Raji (cell line): ENCODE data around the gene KCNAB1.

ENCODE experiments used
- POLR2A ChIP-seq: IDR thresholded peaks from 2 replicates; pipeline ENCODE4 v1.6.1; 2011; ENCODE audit warnings: low read depth, low read length, control low read depth; ENCODE audit not compliant: insufficient read depth

KCNAB1 gene

DNA sequence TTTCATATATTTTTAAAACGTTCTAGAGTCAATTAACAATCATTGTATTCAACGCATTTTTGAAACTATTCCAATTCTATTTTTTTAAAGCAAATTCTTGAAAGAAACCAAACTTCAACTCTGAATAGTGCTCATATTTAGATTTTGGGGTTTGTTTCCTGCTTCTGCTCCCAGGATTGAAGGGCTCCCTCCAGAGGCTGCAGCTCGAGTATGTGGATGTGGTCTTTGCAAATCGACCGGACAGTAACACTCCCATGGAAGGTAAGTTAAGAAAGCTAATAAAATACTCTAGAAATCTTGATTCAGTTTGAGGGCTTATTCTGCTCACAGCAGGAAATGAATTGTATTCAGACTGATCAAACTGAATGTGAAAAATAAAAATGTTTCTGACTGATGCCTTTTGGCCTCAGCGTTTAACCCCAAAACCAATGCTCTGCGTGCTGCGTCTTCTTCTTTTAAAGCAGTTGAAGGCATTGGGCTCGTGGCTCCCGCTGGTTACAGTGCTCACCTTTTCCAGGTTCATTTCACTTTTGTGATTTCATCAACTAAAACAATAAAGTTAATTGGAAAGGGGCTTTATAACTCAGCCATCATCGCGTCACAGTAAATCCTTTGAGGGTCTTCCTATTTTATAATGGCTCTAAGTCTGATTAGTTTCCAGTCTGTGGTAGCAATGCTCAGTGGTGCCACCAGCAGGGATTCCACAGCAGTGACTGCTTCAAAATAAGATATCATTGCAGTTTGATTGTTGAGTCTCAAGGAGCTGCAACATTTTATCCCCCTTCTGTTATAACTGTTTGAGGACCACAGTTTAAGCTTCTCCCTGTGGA, 354.4 kb downstream of the KCNAB1 start:
- TF ChIP-seq POLR2A, result no peak

DNA sequence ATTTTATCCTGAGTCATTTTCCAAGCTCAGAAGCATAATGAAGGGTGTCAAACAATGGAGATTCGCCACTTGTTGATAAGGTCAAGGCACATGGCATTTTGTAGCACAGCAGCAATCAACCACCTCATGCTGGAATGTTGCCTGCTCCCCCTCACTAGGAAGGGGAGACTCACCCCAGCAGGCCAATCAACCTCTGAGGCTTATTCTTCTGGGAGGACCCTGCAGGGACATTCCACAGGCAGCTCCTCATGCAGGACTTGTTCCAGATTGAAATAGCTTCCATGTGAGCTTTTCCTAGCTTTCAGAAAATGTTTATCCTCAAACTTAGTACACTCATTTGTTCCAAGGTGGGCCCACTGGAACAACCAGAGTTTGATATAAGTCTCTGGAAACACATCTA, 356.9 kb downstream of the KCNAB1 start:
- no peak for TF ChIP-seq POLR2A

DNA sequence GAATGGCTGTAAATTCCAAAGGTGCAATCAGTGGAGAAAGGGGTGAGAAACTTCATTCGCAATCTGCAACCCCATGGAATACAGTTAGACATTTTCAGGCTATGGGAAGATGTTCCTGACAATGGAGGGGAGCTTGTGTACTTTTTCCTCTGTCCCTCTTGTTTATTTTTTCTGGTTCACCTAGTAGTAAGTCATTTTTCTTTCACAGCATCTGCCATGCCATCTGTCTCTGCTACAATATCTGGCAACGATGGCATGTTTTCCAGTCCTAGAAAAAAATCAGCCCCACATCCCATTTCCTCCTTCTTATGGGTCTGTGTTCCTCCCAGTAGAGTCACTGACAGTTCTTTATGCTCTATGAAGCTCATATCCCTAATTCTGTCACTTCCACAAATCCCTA, 358.5 kb downstream of the KCNAB1 start:
- no peak for TF ChIP-seq POLR2A

DNA sequence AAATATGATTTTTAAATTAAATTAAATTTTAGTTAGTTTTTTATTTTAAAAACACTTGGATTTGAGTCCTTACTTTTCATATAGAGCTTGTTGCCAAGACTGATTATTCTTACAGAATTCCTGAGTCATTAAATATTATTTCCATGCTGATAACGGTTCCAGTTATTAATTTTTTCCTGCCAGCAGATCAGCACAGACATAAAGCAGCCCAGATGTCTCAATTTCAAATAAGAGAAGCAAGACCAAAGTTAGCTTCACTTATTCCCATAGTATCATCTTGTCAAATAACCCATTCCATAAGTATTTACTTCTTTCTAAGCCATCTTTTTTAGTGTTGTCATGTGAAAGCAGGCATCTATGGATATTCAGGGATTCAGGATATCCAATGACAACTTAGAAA, 359.2 kb downstream of the KCNAB1 start:
- no peak for TF ChIP-seq POLR2A

DNA sequence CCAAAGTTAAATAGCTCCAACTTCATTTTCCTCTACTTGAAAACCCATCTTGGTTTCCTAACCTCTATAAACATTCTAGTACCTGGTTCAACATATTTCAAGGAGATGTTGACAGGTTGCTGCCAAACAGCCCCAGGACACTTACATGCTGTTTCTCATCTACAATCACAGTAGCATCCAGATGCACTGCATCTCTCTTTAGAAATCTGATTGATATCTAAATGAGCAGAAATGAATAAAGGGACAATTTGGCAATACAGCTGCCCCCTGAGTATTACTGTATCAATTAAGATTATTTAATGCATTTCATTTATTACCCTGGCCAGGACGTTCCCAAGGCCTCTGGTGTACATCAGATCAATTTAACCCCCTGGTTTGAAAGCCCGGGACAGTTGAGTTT, 360.6 kb downstream of the KCNAB1 start:
- no peak for TF ChIP-seq POLR2A

DNA sequence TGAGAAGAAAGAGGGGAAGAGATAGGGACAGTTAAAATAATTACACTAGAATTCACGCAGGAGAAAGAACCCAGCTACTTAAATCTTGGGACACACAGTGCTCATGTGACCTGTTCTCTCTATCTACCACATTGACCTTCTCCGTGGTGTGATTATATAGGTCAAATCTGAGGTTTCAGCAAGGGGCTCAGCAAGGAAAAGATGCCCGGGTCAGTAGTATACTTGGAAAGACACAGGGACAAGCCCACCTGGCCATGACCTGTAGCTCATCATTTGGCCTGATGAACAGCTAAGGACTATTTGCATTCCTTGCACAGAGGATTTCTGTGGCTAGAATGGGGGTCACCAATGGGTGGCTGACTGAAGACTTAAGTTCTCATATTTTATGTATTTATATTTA, 362.6 kb downstream of the KCNAB1 start:
- no peak for TF ChIP-seq POLR2A

DNA sequence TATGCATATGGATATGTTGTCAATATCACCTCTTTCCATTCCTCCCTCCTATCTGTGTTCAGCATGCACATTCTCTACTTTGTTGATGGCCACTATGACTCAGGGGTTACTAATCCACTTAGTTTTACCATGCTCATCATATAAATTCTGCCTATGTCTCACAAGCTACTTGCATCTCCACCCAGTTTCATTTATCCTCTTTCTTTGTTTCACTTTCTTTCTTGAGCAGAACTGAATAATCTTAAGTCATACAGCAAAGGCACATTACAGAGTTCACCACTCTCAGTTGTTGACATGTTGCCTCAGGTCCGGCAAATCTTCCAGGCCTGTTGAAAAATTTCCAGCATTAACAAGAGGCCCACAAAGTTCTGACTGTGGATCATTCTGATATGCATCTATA, 363.0 kb downstream of the KCNAB1 start:
- TF ChIP-seq POLR2A, result no peak

DNA sequence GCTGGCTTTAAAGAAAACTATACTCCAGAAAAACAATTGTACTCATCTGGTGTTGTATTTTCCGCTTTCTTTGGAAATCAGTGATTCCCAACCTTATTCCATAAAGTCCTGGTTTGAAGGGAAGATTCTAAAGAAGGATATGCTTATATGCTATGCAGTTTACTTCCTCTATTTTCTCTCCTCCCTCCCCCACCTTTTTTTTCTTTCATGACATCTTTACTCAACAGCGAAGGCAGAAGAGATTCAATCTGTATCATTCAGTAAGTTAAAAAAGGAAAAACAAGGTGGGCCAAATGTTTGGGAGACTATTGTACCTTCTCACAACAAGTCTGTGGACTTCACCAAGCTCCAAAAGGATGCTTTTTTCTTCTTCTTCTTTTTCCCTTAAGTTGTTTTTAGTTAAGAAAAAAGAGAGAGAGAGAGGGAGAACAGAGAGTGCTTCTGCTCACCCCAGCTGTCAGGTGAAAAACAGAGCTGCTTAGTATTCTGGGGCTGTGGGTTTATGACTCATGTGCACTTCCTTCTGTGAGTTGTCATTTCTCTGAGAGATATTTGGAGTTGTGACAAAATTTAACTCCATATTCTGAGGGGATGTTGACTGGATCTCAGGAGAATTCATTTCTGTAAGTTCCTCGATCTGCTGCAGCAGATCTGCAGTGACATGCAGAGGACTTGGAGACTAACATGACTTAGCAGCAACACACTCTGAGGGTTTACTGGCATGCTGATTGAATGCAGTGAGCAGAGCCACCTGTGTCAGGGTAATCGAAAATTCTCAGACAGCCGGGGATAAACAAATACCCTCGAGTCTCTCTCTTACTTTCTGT, 363.8 kb downstream of the KCNAB1 start:
- TF ChIP-seq POLR2A, result 0 out of 2 replicates have a peak, but pooled peaks have one; percentile 21

DNA sequence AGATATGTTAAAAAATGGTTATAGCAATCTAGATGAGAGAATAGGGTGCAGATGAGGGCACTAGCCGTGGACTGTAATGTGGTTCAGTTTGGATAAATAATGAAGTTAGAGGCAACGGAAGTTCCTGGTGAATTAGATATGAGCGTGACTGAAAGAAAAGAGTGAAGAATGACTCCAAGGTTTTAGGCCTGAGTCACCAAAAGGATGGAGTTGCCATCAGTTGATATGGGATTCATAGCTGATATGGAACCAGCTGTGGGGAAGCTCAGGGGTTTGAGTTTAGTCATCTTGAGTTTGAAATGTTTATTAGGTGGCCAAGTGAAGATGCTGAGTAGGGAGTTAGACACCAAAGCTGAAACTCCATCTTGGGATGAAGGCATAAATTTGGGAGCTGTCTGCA, 368.4 kb downstream of the KCNAB1 start:
- no peak for TF ChIP-seq POLR2A

DNA sequence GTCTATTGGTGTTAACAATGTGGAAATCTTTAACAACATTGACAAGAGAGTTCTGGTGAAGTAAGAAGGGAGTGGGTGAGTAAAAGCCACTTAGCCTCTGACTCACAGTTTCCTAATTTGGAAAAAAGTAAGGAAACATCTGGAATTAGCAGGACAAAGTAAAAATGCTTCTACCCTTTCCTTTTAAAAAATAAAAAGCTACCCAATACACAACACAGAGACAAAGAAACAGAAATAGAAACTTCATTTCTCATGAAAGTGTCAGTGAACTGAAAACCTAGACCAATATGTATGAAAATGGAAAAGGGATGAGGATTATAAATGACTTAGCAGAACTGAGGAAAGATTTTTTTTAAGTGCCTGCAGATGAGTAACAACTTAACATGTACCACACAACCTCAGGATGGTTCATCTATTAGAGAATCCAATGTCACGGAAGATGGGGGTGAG, 369.1 kb downstream of the KCNAB1 start:
- no peak for TF ChIP-seq POLR2A

DNA sequence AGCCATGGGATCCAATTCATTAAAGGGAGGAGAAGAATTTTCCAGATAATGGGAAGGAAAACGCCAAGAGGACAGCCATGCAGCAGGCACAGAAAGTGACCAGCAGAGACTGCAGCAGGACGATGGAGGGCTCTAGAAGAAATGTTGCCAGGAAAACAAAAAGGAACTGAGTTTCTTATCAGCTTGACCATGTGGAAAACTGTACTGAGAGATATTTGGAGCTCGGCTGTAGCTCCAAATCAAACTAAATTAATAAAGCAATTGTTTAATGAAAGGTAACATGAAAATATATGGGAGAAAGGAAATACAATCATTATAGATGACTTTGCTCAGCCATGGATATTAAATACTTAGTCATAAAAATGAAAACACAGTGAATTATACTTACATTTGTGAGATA, 370.8 kb downstream of the KCNAB1 start:
- no peak for TF ChIP-seq POLR2A

DNA sequence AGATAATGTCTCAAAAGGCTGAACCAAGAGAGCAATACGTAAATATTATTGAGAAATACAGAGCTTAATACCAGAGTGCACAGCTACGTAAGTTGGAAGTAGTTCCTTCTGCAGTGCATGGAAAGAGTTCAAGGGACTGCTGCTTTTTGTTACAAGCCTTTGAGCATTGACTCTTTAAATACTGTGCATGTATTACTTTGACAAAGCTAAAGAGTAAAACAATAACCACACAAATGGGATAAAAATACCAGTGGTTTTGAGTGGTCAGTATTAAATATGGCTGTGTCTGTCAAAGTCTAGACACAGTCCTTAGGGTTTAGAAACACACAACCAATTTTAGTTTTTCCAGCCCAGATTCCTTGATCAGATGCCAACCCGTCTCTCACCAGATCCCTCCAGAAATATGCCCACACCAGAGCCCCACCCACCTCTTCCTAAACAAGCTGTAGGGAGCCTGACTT, 372.5 kb downstream of the KCNAB1 start:
- TF ChIP-seq POLR2A, result no peak

DNA sequence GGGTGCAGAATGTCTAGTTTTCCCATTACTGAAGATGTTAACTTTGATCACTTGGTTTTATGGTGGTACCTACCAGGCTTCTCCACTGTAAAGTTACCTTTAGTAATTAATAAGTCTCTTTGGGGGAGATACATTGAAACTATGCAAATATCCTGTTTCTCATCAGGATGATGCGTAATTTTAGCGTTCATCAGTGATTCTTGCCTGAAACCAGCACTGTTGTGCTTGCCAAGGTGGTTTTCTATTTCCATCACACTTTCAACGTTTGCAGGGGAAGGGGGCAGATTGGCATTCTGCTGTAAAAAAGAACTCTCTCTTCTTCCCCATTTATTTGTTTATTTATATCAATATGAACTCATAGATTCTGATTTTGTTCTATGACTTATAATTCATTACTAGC, 373.5 kb downstream of the KCNAB1 start:
- TF ChIP-seq POLR2A, result no peak

DNA sequence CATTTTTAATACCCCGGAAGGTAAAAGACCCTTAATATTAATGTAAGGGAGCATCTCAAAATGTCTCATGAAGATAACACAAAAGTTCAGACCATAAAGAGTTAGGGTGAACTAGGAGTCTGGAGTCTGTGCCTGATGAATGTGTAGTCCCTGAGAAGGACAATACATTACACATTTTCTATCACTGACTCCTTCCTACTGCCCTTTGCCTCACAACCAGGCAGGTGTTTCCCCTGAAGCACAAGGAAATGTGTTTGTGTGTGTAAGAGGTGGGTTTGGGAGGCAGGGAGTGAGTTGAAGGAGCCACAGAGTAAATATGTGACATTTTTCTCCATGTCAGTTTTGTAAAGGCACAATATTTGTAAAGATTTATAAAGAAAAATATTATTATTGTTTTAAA, 375.4 kb downstream of the KCNAB1 start:
- no peak for TF ChIP-seq POLR2A

DNA sequence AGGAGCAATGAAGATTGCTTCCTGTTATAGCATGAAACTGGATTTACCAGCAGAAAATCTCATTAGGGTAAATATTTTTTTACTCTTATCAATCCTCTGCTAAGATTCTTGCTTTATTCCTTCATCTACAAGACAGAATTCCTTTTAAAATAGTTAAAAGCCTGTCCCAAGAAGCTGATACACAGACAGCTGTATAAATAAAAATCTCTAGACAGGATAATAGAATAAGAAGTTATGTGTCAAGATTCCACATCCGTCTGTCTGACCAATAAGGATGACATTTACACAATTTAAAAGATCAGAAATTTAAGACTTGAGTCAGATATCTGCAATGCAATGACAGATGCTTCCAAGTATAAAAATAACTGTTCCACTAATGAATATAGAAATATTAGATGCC, 376.9 kb downstream of the KCNAB1 start:
- no peak for TF ChIP-seq POLR2A

DNA sequence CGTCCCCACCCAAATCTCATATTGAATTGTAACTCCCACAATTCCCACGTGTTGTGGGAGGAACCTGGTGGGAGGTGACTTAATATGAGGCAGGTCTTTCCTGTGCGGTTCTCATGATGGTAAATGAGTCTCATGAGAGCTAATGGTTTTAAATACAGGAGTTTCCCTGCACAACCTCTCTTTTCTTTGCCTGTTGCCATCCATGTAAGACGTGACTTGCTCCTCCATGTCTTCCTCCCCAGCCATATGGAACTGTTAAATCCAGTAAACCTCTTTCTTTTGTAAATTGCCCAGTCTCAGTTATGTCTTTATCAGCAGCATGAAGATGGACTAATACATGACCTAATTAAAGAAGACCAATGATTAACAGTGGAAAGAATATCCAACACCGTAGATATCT, 377.9 kb downstream of the KCNAB1 start:
- no peak for TF ChIP-seq POLR2A

DNA sequence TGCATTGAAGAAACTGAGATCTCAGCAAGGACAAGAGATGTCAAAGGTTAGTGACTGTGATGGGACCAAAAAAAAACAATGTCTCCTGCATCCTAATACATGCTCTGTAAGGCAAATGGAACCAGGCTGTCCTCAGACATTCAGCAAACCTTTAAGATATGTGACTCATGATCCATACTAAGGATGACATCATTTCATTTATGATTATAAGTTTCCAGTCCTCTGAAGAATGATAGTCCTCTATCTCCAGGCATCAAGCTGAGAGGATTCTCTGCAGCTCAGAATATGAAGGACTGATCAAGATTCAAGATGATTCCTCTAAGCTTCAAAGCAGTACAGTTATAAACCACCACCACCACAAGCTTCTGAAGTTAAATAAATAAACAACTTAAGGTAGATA, 386.9 kb downstream of the KCNAB1 start:
- TF ChIP-seq POLR2A, result no peak
